Adrenal gland (tissue), 5 donors: Measurements from ENCODE around the gene EHBP1L1.

ENCODE experiments used
- POLR2A ChIP-seq, 2 donors: fragments of 450-650 bp; IDR thresholded peaks; one replicate each; pipeline ENCODE4 v1.6.1; 2017; ENCODE audit warnings: antibody characterized with exemption in 2 of 2, mild to moderate bottlenecking in 2 of 2, moderate library complexity in 1 of 2
- TF ChIP-seq, protein P1 (sequence below), 6 experiments: fragments of 450-650 bp in 4 of 6; fragments of 200-600 bp in 2 of 6; sonication (generic) in 1 of 6; IDR thresholded peaks; 1 replicate in 5 of 6; 2 replicates in 1 of 6; pipeline versions ENCODE4 v1.5.1 to v1.8.0; 2016 to 2021; ENCODE audit warnings: antibody characterized with exemption in 6 of 6, mild to moderate bottlenecking in 2 of 6, moderate library complexity in 1 of 6
- donor health status: DM: no; HTN: no; CAD: no.

DNA sequence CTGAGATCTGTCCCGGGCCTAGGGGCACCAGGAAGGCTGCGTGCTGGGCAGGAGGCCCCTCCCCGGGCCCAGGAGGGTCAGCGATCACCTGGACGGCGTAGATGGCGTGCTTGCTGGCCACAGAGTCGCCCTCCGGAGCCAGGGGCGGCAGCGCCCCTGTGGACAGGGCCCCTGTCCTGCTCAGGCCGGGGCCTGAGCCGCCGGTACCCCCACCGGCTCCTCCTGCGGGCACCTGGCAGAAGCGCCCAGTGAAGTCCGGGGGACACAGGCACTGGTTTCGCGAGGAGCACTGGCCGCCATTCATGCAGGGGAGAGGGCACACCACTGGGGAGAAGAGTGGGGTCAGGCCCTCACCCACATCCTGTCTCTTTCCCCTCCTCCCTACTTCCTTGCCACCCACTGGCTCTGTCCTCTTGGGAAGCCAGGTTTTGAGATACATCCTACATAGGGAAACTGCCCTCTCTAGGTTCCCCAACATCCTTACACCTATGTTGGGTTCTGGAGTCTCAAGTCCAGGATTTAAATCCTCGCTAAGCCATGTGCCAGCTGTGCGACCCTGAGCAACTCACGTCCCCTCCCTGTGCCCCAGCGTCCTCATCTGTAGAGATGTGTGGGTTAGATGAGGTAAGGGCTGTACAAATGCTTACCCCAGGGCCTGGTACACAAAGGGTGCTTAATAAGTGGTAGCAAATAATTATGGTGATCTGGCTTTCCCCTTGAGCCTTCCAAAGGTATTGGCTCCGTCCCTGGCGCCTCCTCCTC is 21.6 kb upstream of the EHBP1L1 start:
- TF ChIP-seq, protein P1, sequence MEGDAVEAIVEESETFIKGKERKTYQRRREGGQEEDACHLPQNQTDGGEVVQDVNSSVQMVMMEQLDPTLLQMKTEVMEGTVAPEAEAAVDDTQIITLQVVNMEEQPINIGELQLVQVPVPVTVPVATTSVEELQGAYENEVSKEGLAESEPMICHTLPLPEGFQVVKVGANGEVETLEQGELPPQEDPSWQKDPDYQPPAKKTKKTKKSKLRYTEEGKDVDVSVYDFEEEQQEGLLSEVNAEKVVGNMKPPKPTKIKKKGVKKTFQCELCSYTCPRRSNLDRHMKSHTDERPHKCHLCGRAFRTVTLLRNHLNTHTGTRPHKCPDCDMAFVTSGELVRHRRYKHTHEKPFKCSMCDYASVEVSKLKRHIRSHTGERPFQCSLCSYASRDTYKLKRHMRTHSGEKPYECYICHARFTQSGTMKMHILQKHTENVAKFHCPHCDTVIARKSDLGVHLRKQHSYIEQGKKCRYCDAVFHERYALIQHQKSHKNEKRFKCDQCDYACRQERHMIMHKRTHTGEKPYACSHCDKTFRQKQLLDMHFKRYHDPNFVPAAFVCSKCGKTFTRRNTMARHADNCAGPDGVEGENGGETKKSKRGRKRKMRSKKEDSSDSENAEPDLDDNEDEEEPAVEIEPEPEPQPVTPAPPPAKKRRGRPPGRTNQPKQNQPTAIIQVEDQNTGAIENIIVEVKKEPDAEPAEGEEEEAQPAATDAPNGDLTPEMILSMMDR (IDR thresholded peaks at IDR 0.05) = no peak
- TF ChIP-seq POLR2A (IDR thresholded peaks at IDR 0.05) = no peak
